Upper lobe of left lung (tissue), 6 donors: ENCODE results near the gene STOM. TPM values are rescaled to one million over a fixed set of nuclear protein-coding genes. Genes with fewer than 3 reads are reported as not detected.

Source experiments
- ATAC-seq, 2 donors: fragments of 200-7000 bp; cut with Tn5 transposase; one replicate each; pipeline ENCODE4 v1.9.1; 2022; ENCODE audit warnings: mild to moderate bottlenecking in 2 of 2, moderate library complexity in 2 of 2; ENCODE audit not compliant: low FRiP score in 2 of 2
- DNase-seq, 2 donors: peaks; one replicate each; pipeline ENCODE4 v3.0.0-alpha.2; 2019 to 2020
- H3K27ac ChIP-seq, 4 donors: fragments of 200-600 bp; sonication (generic); one replicate each; pipeline ENCODE4 v1.5.1; 2016 to 2019
- H3K27me3 ChIP-seq, 4 donors: fragments of 200-600 bp; sonication (generic); one replicate each; pipeline ENCODE4 v1.5.1; 2017 to 2019
- H3K36me3 ChIP-seq, 4 donors: fragments of 200-600 bp; sonication (generic); one replicate each; pipeline ENCODE4 v1.5.1; 2016 to 2019
- H3K4me1 ChIP-seq, 4 donors: fragments of 200-600 bp; sonication (generic); one replicate each; pipeline ENCODE4 v1.5.1; 2018 to 2019
- H3K4me3 ChIP-seq, 4 donors: fragments of 200-600 bp; sonication (generic); one replicate each; pipeline ENCODE4 v1.5.1; 2017 to 2019; ENCODE audit warnings: mild to moderate bottlenecking in 2 of 4, moderate library complexity in 1 of 4
- H3K9me3 ChIP-seq, 4 donors: fragments of 200-600 bp; sonication (generic); one replicate each; pipeline ENCODE4 v1.5.1; 2018 to 2019
- CTCF ChIP-seq, 6 experiments: fragments of 450-650 bp in 4 of 6; fragments of 200-600 bp in 2 of 6; sonication (generic) in 2 of 6; IDR thresholded peaks; one replicate each; pipeline ENCODE4 v1.5.1; 2016 to 2019; ENCODE audit warnings: antibody characterized with exemption in 6 of 6
- EP300 ChIP-seq, 4 donors: sonication (generic); formaldehyde crosslinking; IDR thresholded peaks; one replicate each; pipeline ENCODE4 v1.5.1; 2017; ENCODE audit warnings: antibody characterized with exemption in 4 of 4, control low read depth in 2 of 4
- POLR2A ChIP-seq, 4 donors: fragments of 450-650 bp; IDR thresholded peaks; one replicate each; pipeline ENCODE4 v1.5.1; 2016 to 2017; ENCODE audit warnings: antibody characterized with exemption in 4 of 4, mild to moderate bottlenecking in 2 of 4
- POLR2AphosphoS5 ChIP-seq, 2 donors: sonication (generic); formaldehyde crosslinking; IDR thresholded peaks; one replicate each; pipeline ENCODE4 v1.5.1; 2017; ENCODE audit warnings: antibody characterized with exemption in 2 of 2
- WGBS, 2 donors: methylation state at CpG; one replicate each; pipeline ENCODE4 v1.1.5; 2017 to 2018; 5-methylcytosine and 5-hydroxymethylcytosine counted together
- total RNA-seq, 6 donors: library from RNA; depleted of rRNA in 4 of 6; stranded (reverse); fragments of >200 nt in 4 of 6; gene quantifications; one replicate each; pipeline versions ENCODE4 v1.1.0 to v1.2.1, GENCODE V29; 2016 to 2021
- donor health status: DM: no; HTN: no; CAD: no; lungs with moderate emphysema.
- donor health status: DM: no; HTN: yes; CAD: no; lungs with severe emphysema.

STOM gene
- total RNA-seq, 6 donors from 2014 or later = 96.4 to 480 (median 362) TPM

GRCh38 chr9:121331549-121331948 lies 38.5 kb downstream of the STOM start:
- TF ChIP-seq POLR2AphosphoS5 (IDR thresholded peaks at IDR 0.05) (peak in 1 of 2 donors; percentile 25), CTCF (IDR thresholded peaks at IDR 0.05) (peak in 1 of 6 experiments; percentile 12), POLR2A (IDR thresholded peaks at IDR 0.05) (no peak)
- Histone ChIP-seq H3K36me3 (peaks cover 30 to 99% (median 73%) of the 10 kb centered on the region in 4 donors), H3K9me3 (no peaks in the 10 kb centered on the region), H3K27me3 (no peaks in the 10 kb centered on the region), H3K4me3 (no peak overlapping the region), H3K27ac (peak overlapping the region; percentile 17 to 73 (median 66)), H3K4me1 (peaks cover 20 to 37% (median 26%) of the 10 kb centered on the region in 4 donors)
- WGBS, 2 donors = 67 to 80% methylated on average over 3 of the region's 3 CpGs
- DNase-seq (no peak), ATAC-seq (no peak)

- no peaks in the 10 kb centered on the region for H3K9me3 ChIP-seq
- peaks cover 35 to 59% (median 46%) of the 10 kb centered on the region in 4 donors for H3K4me1 ChIP-seq
- no peaks in the 10 kb centered on the region for H3K27me3 ChIP-seq
- peaks cover 36 to 100% (median 87%) of the 10 kb centered on the region in 4 donors for H3K36me3 ChIP-seq
- 83 to 84% methylated on average over 10 to 16 of the region's 16 CpGs for WGBS, 2 donors
- TF ChIP-seq POLR2A (IDR thresholded peaks at IDR 0.05) (no peak), POLR2AphosphoS5 (IDR thresholded peaks at IDR 0.05) (no peak), CTCF (IDR thresholded peaks at IDR 0.05) (no peak), EP300 (IDR thresholded peaks at IDR 0.05) (no peak)
- H3K4me3 ChIP-seq = no peak overlapping the region
- ATAC-seq (no peak), DNase-seq (peak in 1 of 2 donors; percentile 35)
- H3K27ac ChIP-seq = peak overlapping the region; percentile 3 to 89 (median 74)
Measured at GRCh38 chr9:121328876-121329681, 41.0 kb downstream of the STOM start.

GRCh38 chr9:121328476-121328875 lies 41.6 kb downstream of the STOM start:
- Histone ChIP-seq H3K9me3 (no peaks in the 10 kb centered on the region), H3K27me3 (no peaks in the 10 kb centered on the region), H3K4me3 (no peak overlapping the region), H3K27ac (peak overlapping the region; percentile 3 to 89 (median 74)), H3K4me1 (peaks cover 35 to 63% (median 52%) of the 10 kb centered on the region in 4 donors), H3K36me3 (peaks cover 36 to 100% (median 88%) of the 10 kb centered on the region in 4 donors)
- no peak for ATAC-seq
- no peak for DNase-seq
- WGBS, 2 donors = 80 to 84% methylated on average over 8 of the region's 8 CpGs
- TF ChIP-seq POLR2A (IDR thresholded peaks at IDR 0.05) (no peak), POLR2AphosphoS5 (IDR thresholded peaks at IDR 0.05) (no peak), CTCF (IDR thresholded peaks at IDR 0.05) (no peak), EP300 (IDR thresholded peaks at IDR 0.05) (no peak)

- Histone ChIP-seq H3K27ac (peak overlapping the region; percentile 80 to 89 (median 86)), H3K4me1 (peaks cover 44 to 74% (median 62%) of the 10 kb centered on the region in 4 donors), H3K9me3 (no peaks in the 10 kb centered on the region), H3K27me3 (no peaks in the 10 kb centered on the region), H3K4me3 (peak overlapping the region in 1 of 4 donors; percentile 26), H3K36me3 (peaks cover 33 to 89% (median 79%) of the 10 kb centered on the region in 4 donors)
- peak in 1 of 2 donors; percentile 33 for DNase-seq
- ATAC-seq = no peak
- TF ChIP-seq CTCF (IDR thresholded peaks at IDR 0.05) (no peak), POLR2A (IDR thresholded peaks at IDR 0.05) (no peak), POLR2AphosphoS5 (IDR thresholded peaks at IDR 0.05) (no peak), EP300 (IDR thresholded peaks at IDR 0.05) (no peak)
- 90 to 91% methylated on average over 5 to 11 of the region's 11 CpGs for WGBS, 2 donors
Measured at GRCh38 chr9:121326901-121327613, 43.0 kb downstream of the STOM start.
